HG03064 (cell line): ENCODE measurements around the gene ADGRB3.
"Not testable (repeated sequence)": the region's sequence is repeated elsewhere in the genome, so short reads cannot be mapped to it uniquely, and the experiment has no call there.

Experiments
- ATAC-seq: cut with Tn5 transposase; IDR thresholded peaks from one replicate; pipeline ENCODE4 v1.9.1; 2021; ENCODE audit warnings: low read depth; ENCODE audit not compliant: unreplicated experiment

ADGRB3 gene

DNA sequence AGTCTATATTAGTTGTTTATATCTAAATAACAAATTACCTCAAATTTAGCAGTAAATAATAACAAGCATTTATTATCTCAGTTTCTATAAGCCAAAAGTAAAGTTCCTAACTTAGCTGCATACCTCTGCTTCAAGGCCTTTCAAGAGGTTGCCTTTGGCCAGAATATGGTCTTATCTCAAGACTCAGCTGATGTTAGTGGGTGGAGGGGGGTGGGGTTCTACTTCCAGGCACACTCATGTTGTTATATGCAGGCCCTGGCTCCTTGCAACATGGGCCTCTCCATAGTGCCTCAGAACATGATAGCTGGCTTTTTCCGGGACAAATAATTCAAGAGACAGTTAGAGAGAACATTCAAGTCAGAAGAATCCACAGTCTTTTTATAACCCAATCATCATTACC, 266.0 kb downstream of the ADGRB3 start:
- no peak for ATAC-seq

DNA sequence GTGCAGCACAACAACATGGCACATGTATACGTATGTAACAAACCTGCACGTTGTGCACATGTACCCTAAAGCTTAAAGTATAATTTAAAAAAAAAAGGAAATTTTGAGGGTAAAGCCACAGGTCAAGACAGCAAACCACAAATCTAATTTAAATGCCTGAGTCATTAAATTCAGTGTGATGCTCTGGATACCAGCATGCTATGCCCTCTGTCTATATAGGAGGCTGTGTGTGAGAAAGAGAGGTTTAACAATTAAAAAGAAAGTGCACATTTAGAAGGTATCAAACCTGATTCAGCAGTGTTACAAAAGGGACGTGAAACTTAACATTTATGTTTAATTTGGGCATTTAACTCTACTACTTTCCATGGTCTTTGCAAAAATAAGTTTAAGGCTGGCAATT, 276.3 kb downstream of the ADGRB3 start:
- ATAC-seq: no peak

DNA sequence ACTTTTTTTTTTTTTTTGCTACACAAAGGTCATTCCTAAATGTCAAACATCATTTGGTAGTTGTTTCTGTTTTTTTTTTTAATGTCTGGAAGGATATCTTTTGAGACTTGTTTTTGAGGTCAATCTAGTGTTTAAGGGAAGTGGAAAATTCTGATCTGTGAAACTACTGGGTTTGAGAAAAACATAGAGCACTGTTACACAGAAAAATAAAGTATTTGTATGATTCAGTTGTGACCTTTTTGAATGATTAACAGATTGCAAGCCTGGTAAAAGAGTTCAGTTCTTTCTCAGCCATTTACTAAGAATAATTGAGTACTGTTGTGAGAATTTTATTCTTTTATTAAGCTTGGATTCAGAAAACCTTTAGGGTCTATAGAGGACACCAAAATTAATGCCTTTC, 276.7 kb downstream of the ADGRB3 start:
- no peak for ATAC-seq

DNA sequence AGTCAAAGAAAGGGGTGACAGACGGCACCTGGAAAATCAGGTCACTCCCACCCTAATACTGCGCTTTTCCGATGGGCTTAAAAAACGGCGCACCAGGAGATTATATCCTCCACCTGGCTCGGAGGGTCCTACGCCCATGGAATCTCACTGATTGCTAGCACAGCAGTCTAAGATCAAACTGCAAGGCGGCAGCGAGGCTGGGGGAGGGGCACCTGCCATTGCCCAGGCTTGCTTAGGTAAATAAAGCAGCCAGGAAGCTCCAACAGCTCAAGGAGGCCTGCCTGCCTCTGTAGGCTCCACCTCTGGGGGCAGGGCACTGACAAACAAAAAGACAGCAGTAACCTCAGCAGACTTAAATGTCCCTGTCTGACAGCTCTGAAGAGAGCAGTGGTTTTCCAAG, 277.7 kb downstream of the ADGRB3 start:
- not testable (repeated sequence) for ATAC-seq

DNA sequence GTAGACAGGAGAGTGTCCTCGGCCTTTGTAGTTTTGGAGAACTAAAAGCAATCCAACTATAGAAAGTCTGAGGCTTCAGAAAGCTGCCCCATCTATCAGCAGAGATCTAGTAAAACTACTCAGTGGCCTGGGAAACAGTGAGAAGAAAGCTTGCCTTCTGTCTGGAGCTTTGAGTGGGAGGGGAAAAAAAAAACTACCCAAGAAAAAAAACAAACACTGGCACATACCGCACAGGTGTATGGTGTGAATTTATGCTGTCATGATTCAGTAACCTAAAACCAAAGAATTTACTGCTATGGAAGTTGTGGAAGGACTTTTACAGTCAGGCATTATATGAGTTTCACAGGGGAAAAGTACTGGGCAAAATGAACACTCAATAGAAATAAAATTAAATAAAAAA, 280.5 kb downstream of the ADGRB3 start:
- ATAC-seq: no peak

DNA sequence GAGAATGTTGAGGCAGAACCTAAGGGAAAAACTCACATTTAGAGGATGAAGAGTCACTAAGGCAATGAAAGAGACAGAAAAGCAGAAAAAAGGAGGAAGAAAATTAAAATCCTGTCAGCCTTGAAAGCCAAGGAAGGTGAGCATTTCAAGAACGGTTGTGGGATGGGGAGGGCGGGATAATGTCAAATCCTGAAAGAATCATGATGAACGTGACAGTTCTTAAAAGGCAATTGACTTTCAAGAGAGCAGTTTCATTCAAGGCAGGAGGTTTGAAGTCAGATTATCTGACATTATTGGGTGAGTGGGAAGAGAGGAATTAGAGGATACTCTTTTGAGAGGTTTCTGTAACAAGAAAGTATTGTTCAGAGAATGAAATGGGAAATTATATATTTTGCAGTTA, 284.5 kb downstream of the ADGRB3 start:
- ATAC-seq: no peak

DNA sequence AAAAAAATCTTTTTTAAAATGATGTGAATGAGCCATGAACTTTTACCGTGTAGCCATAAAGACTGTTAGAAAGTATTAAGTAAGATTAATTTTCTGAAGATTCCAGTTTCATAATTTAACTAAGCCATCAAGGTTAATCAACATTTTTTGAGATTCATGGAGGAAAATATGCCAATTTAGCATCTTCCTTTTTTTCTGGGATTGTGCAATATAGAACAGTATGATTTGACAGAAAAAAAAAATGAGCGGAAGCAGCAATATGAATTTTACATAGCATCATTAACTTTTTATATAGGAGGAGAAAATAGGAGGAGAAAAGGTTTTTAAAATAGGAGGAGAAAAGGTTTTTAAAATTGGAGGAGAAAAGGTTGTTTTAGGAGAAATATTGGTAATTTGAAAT, 306.3 kb downstream of the ADGRB3 start:
- ATAC-seq: no peak

DNA sequence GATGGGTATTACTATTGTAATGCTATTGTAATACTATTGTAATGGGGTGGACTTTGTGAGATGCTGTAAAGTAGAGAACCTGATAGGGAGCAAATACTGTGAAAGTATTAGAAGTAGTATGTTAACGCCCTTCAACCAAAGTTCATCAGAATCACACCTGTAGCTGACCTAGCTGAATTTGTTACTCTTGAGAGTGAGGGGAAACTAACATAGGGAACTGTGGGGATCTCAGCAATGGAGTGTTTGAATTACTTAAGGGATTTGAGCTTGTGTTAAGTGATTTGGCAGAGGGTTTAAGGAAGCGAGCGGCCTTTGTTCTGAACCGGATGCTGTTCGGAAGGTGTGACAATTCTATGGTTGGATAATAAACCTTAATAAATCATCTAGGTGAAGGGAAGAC, 312.6 kb downstream of the ADGRB3 start:
- ATAC-seq: no peak

DNA sequence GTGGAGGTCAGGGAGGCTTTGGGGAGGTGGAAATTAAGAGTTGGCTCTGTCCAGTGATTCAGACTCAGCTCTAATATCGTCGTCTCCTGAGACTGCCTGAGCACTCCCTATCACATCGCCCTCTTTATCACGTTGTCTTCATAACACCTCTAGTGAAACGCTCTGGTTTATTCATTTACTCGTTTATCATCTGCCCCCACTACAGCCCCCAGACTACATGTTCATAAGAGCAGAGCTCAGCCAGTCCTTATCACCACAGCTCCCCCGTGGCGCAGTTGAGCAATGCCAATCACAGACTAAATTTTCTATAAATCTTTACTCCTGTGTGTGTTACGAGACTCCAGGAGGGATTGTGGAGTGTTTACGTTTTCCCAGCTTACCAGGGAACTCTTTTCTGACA, 316.2 kb downstream of the ADGRB3 start:
- no peak for ATAC-seq

DNA sequence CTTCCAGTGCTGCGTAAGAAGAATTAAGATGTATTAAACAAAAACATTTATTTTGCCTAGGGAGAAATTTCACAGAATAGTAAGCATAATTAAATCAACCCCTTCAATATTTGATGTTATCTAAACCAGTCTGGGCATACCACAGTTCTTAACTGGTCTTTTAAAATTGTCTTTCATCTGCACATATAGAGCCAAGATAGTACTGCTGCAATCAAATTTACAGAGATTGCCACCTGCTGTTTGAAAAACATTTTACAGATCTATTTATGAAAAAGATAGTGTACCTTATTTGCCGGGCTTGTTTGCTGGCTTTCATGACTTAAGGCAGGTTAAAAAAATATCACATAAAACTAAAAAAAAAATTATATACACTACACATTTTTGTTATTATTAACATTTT, 323.2 kb downstream of the ADGRB3 start:
- ATAC-seq: no peak

DNA sequence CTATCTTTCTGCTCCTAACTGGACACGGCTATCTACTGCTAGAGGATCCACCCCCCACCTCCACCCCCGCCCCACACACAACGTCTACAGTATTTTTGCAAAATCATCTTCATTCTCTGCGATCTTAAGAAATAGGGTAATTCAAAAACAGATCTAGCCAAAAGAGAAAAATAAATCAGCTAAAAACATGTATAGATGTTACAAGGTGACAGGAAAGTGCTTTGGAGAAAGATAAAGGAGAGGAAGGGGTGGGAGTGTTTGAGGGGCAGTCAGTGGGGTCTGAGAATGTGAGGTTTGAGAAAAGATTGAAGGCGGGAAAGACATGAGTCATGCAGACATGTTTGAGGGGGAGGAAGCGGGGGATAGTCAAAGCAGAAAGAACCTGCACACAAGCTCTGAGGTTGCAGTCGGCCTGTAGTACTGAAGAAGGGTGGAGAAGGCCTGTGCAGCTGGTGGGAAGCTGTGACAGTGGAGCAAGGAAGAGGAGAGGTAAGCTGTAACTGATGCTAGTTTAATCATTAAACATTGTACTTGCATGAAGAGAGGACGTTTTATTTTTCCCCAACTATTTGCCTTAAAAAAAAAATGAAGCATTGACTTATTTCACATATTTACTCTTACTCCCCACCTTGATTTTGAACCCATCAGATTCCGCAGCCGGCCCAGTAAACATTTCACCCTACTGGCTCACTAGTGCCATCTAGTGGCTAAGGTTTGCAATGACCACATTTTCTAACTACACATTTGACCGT, 332.6 kb downstream of the ADGRB3 start:
- peak; percentile 81 for ATAC-seq

DNA sequence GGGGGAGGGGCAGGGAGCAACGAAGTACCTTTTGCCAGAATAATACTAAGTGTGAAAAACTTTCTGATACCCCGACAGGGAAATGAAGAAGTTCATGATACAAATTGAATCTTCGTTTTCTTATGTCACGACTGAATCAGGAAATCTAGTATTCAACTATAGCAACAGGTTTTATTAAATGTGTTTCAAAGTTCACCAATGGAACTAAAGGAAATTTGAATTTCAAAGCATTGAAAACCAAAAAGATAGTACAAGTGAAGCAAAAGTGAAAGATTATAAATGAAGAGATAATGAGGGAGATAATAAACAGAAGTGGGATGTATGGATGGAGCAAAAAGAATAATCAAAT, 333.2 kb downstream of the ADGRB3 start:
- no peak for ATAC-seq

DNA sequence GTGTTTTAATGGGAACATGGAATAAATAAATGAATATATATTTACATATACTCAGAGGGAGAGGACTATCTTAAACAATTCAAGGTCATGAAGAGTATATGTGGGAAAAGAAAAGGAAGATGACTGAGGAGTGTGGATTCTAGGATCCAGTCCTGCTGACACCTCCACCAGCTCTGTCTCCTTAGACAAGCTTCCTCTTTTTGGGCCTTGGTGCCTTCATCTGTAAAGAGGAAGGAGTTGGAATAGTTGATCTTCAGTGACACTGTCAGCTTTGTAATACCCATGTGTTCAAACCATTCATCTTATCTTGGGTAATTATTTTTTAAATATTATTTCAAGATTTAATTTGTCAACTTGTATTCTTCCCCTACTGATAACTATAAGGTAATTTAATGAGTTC, 338.0 kb downstream of the ADGRB3 start:
- no peak for ATAC-seq

DNA sequence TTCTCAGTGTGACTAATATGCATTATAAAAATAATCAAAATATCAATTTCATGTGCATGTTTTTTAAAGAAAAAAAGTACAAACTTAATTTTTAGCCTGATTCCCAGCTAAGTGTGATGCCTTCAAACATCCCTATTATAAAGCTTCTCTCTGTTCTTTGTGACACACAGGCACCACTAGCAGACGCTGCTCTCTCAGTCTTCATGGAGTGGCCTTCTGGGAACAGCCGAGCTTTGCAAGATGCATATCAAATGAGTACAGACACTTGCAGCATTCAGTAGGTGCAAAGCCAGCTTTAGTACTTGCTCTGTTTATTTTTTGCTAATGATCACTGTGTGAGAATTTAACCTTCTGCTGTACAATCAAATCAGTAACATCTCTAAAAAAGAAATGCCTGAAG, 340.0 kb downstream of the ADGRB3 start:
- ATAC-seq: no peak

DNA sequence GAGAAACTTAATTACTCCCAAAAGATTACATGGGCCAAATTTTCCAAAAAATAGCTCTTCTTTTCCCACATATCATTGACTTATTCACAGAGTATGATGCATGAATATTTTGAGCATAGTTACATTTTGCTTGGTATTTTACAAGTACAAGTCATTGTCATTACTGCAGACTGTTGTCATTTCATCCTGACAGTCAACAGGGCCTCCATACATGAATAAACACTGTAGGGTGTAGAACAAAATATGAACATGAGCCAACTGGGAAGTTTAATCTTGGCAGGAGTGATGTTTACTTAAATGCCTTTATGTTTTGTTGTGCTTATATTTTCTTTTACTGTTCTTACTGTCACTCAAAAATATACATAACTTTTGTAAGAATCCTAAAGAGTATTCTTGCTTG, 340.7 kb downstream of the ADGRB3 start:
- no peak for ATAC-seq

DNA sequence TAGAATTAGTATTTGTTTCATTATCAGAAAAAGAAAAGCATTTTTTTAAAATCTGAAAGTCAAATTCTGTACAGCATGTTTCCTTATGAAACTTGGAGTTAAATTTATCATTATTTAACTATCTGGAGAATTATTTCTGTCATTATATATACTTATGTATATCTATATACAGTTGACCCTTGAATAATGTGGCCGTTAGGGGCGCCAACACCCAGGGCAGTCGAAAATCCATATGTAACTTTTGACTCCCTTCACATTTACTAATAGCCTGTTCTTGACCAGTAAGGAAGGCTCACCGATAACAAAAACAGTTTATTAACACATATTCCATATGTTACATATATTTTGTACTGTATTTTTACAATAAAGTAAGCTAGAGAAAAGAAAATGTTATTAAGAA, 341.2 kb downstream of the ADGRB3 start:
- no peak for ATAC-seq

DNA sequence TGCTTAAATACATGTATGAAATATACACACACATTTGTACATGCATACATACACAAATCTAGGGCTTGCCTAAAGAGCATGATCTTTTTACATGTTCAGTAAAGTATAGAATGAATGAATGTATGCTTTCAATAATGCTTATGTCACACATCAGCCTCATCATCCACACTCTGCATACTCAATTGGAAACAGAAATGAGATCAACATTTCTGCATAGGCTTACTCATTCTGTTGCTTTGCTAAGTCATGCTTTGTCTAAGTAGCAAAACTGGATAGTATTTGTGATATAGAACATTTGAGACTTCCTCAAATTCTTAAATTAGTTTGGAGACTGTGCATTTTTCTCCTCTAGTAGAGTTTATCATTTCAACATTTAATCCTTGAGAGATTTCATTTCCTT, 343.3 kb downstream of the ADGRB3 start:
- no peak for ATAC-seq

DNA sequence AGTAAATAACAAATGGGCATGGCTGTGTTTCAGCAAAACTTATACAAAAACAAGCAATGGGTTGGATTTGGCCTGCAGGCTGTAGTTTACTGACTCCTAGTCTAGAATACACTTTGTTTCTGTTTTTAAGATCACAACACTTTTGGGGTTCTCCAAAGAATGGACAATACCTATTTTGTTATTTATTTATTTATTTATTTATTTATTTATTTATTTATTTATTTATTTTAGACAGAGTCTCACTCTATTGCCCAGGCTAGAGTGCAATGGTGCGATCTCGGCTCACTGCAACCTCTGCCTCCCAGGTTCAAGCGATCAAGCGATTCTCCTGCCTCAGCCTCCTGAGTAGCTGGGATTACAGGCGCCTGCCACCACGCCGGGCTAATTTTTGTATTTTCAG, 346.6 kb downstream of the ADGRB3 start:
- ATAC-seq: not testable (repeated sequence)

DNA sequence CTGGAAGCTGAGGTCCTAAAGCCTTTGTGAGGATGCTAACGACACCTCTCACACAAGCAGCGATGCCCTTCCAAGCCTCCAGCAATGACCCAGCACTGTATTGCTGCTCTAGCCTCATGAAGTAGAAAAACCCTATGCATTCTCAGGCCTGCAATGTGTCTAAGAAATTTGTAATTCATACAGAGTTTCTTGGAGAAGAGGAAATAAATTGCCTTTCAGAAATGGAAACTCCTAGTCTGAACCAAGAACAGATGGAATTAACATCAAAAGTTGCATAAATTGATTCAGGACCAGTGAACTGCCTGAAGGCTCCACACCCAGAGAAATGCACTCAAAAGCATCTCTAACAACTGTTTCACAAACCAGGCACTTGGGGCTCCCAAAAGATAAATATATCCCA, 353.6 kb downstream of the ADGRB3 start:
- no peak for ATAC-seq

DNA sequence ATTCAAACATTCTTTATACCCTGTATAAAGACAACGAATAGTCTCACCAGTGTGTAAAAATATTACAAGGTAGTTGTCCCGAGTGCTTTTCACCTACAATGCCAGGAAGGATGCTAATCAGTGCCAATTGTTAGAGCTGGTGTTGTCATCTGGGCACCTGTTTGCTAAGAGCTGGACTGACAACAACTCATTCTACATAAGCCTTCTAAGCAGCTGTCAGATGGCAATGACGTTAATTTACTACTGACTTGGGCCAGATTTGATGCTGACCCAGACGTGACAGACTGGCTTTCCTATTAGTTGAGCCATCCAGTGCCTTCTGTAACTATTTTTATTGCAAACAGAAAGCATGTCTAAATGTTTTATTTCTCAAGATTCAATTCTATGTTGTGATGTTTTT, 355.2 kb downstream of the ADGRB3 start:
- ATAC-seq: no peak

DNA sequence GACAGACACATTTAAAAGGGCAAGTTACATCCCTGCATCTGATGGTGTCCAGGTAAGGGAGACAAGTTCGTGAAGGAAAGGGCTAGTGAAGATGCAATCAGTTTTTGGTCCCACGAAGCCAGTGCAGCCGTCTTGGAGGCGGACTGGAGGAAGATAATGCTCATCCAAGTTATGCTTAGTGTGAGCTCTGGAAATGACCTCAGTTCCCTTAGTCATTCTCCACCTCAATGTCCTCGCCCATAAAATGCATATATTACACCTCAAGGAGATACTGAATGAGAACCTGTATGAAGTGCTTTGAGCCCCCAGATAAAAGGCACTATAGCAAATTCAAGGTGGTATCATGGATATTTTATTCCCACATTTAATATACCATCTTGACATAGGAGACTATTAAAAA, 358.8 kb downstream of the ADGRB3 start:
- no peak for ATAC-seq

DNA sequence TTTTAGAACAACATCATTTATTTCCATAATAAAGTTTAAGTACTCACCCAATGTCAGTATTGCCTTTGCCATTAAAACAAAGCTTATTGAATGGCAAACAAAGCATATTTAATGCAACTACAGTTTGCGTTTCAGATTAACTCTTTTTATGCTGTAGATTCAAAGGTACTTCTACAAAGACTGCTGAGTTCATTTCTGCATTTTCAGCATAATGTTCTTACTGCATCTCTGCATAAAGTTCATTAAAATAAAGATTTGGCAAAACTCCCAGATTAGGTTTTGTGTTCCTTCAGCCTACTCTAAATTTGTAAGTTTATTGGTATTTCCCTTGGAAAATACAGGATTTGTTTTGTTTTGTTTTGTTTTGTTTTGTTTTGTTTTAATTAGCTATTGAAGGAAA, 359.4 kb downstream of the ADGRB3 start:
- no peak for ATAC-seq

DNA sequence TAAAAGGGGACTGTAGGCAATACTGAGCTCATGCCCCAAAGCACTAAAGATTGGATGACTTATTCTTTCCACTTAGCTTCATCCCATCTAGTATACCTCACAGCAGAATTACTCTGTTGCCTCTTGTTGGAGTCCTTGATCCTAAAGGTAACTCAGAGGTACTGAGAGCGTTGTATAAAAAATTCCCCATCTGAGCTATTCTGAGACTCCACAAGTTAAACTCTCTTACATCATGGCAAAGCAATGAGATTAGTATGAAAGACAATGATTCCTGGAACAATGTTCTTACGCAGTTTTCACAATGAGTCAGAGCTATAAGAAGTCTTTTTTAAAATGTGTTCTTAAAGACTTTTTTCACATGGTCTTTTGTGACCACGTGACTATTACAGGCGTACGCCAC, 370.1 kb downstream of the ADGRB3 start:
- no peak for ATAC-seq
